Endothelial cell of umbilical vein (primary cell): ENCODE measurements around the gene P2RX3. TPM values are rescaled to one million over a fixed set of nuclear protein-coding genes. Genes with fewer than 3 reads are reported as not detected.

Experiments used
- BruUV-seq: library from RNA; stranded (reverse); fragments of 400-500 nt; replicated peaks from 2 replicates; lab custom pipeline; 2021; lab: Mats Ljungman, UMichigan
- CTCF ChIA-PET: fragments of 300-600, 350-600 bp; sonication (Branson Sonifier 250); formaldehyde crosslinking; loops from one replicate; lab custom pipeline; 2021; ENCODE audit warnings: antibody characterized with exemption, inconsistent platforms; lab: Charles Lee
- POLR2A ChIA-PET: fragments of 300-600, 350-600 bp; sonication (Branson Sonifier 250); formaldehyde crosslinking; loops from one replicate; lab custom pipeline; 2021; ENCODE audit warnings: antibody characterized with exemption, inconsistent platforms; lab: Charles Lee
- DNase-seq: peaks from one replicate; pipeline ENCODE4 v3.0.0-alpha.2; 2011; ENCODE audit warnings: low read depth, low spot score
- FAIRE-seq: peaks from 2 replicates; lab custom pipeline; 2011; peaks lifted over from hg19 to GRCh38; lab: Jason Lieb, UNC
- H2AFZ ChIP-seq: 2 replicates; pipeline ENCODE4 v1.6.0; 2012; ENCODE audit warnings: low read depth, low read length, control low read depth, inconsistent platforms
- H3K27ac ChIP-seq: 2 replicates; pipeline ENCODE4 v1.5.1; 2011; ENCODE audit warnings: low read depth, mild to moderate bottlenecking, control low read depth, low read length, moderate library complexity; ENCODE audit not compliant: insufficient read depth
- H3K27me3 ChIP-seq, 2 experiments: 2 replicates each; pipeline versions ENCODE4 v1.6.0 to v1.6.1; 2011; ENCODE audit warnings: low read length in 2 of 2, mixed read lengths in 1 of 2; ENCODE audit not compliant: control insufficient read depth in 2 of 2, insufficient read depth in 2 of 2
- H3K36me3 ChIP-seq, 2 experiments: 2 replicates in 1 of 2; 3 replicates in 1 of 2; pipeline ENCODE4 v1.5.1; 2011; ENCODE audit warnings: low read length in 2 of 2, mild to moderate bottlenecking in 1 of 2, moderate library complexity in 1 of 2; ENCODE audit not compliant: control insufficient read depth in 2 of 2, insufficient read depth in 2 of 2; ENCODE audit errors: extremely low read depth in 1 of 2
- H3K4me1 ChIP-seq: 3 replicates; pipeline ENCODE4 v1.5.1; 2011; ENCODE audit warnings: mild to moderate bottlenecking, low read length; ENCODE audit not compliant: control insufficient read depth, insufficient read depth; ENCODE audit errors: extremely low read depth
- H3K4me2 ChIP-seq: 2 replicates; pipeline ENCODE4 v1.6.1; 2011; ENCODE audit warnings: low read length, control low read depth, mixed read lengths; ENCODE audit not compliant: insufficient read depth
- H3K4me3 ChIP-seq, 3 experiments: fragments of 200-600 bp in 1 of 3; sonication (generic), shearing (Covaris generic) in 1 of 3; replicated peaks in 1 of 3; 2 replicates each; pipeline ENCODE4 v1.5.1; 2011 to 2016; ENCODE audit warnings: control low read depth in 3 of 3, low read length in 3 of 3, mild to moderate bottlenecking in 2 of 3, inconsistent platforms in 1 of 3, low read depth in 1 of 3, moderate library complexity in 1 of 3; ENCODE audit not compliant: insufficient read depth in 1 of 3
- H3K79me2 ChIP-seq: 2 replicates; pipeline ENCODE4 v1.6.0; 2012; ENCODE audit warnings: low read length, inconsistent platforms; ENCODE audit not compliant: control insufficient read depth, insufficient read depth
- H3K9ac ChIP-seq: replicated peaks from 2 replicates; pipeline ENCODE3; 2011; ENCODE audit warnings: low read length, control low read depth; ENCODE audit not compliant: insufficient read depth; ENCODE audit errors: extremely low read depth
- H3K9me1 ChIP-seq: replicated peaks from 3 replicates; pipeline ENCODE4 v1.6.0; 2011; ENCODE audit warnings: mild to moderate bottlenecking, low read length; ENCODE audit not compliant: control insufficient read depth, insufficient read depth; ENCODE audit errors: extremely low read depth
- H3K9me3 ChIP-seq: replicated peaks from 2 replicates; pipeline ENCODE4 v1.5.1; 2012; ENCODE audit warnings: low read length, inconsistent platforms; ENCODE audit not compliant: control insufficient read depth, insufficient read depth
- H4K20me1 ChIP-seq: replicated peaks from 2 replicates; pipeline ENCODE3; 2011; ENCODE audit warnings: mild to moderate bottlenecking, low read length; ENCODE audit not compliant: control insufficient read depth, insufficient read depth; ENCODE audit errors: extremely low read depth
- EZH2 ChIP-seq: IDR thresholded peaks from 2 replicates; pipeline ENCODE4 v1.6.1; 2012; ENCODE audit warnings: borderline replicate concordance, low read depth, mild to moderate bottlenecking, moderate library complexity, low read length, inconsistent platforms; ENCODE audit not compliant: severe bottlenecking
- FOS ChIP-seq: IDR thresholded peaks from 2 replicates; pipeline ENCODE4 v1.6.1; 2011; ENCODE audit warnings: mild to moderate bottlenecking, low read length, moderate library complexity, borderline replicate concordance; ENCODE audit not compliant: insufficient read depth
- GATA2 ChIP-seq: IDR thresholded peaks from 2 replicates; pipeline ENCODE4 v1.7.0; 2011; ENCODE audit warnings: low read depth, mild to moderate bottlenecking, moderate library complexity, mixed read lengths, low read length; ENCODE audit not compliant: insufficient read length, insufficient read depth
- JUN ChIP-seq: IDR thresholded peaks from 2 replicates; pipeline ENCODE4 v1.6.1; 2011; ENCODE audit warnings: borderline replicate concordance, low read depth; ENCODE audit not compliant: insufficient read length, insufficient read depth
- MYC ChIP-seq: IDR thresholded peaks from one replicate; pipeline ENCODE4 v1.6.1; 2011; ENCODE audit warnings: mild to moderate bottlenecking, low read depth, low read length
- POLR2A ChIP-seq: IDR thresholded peaks from 2 replicates; pipeline ENCODE4 v1.6.1; 2012; ENCODE audit warnings: low read depth, mild to moderate bottlenecking, control low read depth, low read length
- POLR2AphosphoS5 ChIP-seq: IDR thresholded peaks from 2 replicates; pipeline ENCODE4 v1.6.1; 2012; ENCODE audit warnings: low read depth, mild to moderate bottlenecking, control low read depth, low read length, moderate library complexity; ENCODE audit not compliant: insufficient read depth
- dilution Hi-C: fragments of 300-500 bp; cut with MboI; formaldehyde crosslinking; loops from one replicate; pipeline ENCODE4 v1.15.0; 2019; ENCODE audit warnings: low sequenced_read_pairs; ENCODE audit not compliant: extremely low pct_ligation_motif_present
- intact Hi-C: fragments of 100-400 bp; cut with micrococcal nuclease; formaldehyde crosslinking; loops from one replicate; pipeline ENCODE4 v1.10.0; 2022
- polyA plus RNA-seq, 4 experiments: library from polyadenylated mRNA; depleted of rRNA in 3 of 4; stranded (reverse) in 3 of 4; unstranded in 1 of 4; fragments of >200 nt; gene quantifications; 2 replicates each; pipeline versions ENCODE4 v1.2.1 to v1.2.3, GENCODE V29; 2011 to 2012; ENCODE audit warnings: missing spikeins in 1 of 4
- total RNA-seq: library from RNA; stranded (reverse); gene quantifications from 2 replicates; pipeline ENCODE4 v1.2.3, GENCODE V29; 2021
- TF ChIP-seq, protein P1 (sequence below), 2 donors: IDR thresholded peaks; 1 replicate in 1 of 2; 2 replicates in 1 of 2; pipeline ENCODE4 v1.5.1; 2011; ENCODE audit warnings: low read length in 2 of 2, mild to moderate bottlenecking in 2 of 2, moderate library complexity in 2 of 2, control low read depth in 1 of 2, inconsistent platforms in 1 of 2, low read depth in 1 of 2; ENCODE audit not compliant: insufficient read depth in 1 of 2; ENCODE audit errors: extremely low read depth in 1 of 2
- TF ChIP-seq, protein P2 (sequence below): IDR thresholded peaks from 2 replicates; pipeline ENCODE4 v1.6.1; 2011; ENCODE audit not compliant: insufficient read depth, insufficient read length

Gene P2RX3
- total and polyA plus RNA-seq, 2 donors (not counting 3 experiments of a cell fraction or from before 2014, with no cell fraction given): not detected

DNA sequence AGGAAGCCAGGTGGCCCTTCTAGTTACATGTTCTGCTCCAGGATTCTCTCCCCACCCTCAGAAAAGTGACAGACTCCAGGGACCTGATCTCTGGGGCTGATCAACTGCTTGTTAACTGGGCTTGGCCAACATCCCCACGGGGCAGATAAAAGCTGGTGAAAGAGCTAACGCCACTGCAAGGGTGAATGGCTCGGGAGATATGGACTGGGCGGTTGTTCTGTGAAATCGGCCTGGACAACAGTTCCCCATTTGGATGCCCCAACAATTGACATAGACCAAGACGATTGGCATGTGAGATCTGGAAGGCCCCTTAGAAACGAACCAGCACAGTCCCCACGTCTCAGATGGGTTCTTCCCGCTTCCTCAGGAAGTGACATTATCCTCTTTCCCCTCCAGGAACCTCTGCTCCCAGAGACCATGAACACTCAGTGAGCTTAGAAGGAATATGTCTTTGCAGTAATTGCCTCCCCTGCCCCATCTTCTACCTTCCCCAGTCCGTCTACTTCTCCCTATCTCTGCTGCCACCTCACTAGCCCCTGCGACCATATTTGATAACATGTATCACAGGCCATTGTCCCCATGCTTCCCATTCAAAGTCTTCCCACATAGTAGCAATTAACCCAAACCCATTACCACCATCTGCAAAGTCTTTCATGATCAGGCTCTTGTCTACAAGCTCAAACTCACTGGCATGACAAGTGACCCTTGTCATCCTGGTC, 57.9 kb downstream of the P2RX3 start:
- Histone ChIP-seq H3K79me2 (no peaks in the 10 kb centered on the region), H3K4me2 (no peak overlapping the region), H3K27ac (no peak overlapping the region), H3K4me1 (peaks cover 7% of the 10 kb centered on the region), H3K9me1 (no peaks in the 10 kb centered on the region), H4K20me1 (no peaks in the 10 kb centered on the region), H3K9me3 (no peaks in the 10 kb centered on the region), H3K36me3 (no peaks in the 10 kb centered on the region), H3K9ac (no peak overlapping the region), H2AFZ (no peak overlapping the region), H3K27me3 (peaks cover 0 to 12% of the 10 kb centered on the region in 2 experiments), H3K4me3 (no peak overlapping the region)
- CTCF ChIA-PET: no interaction called here
- TF ChIP-seq MYC: no peak
- TF ChIP-seq FOS: no peak
- TF ChIP-seq EZH2: no peak
- TF ChIP-seq, protein P1, sequence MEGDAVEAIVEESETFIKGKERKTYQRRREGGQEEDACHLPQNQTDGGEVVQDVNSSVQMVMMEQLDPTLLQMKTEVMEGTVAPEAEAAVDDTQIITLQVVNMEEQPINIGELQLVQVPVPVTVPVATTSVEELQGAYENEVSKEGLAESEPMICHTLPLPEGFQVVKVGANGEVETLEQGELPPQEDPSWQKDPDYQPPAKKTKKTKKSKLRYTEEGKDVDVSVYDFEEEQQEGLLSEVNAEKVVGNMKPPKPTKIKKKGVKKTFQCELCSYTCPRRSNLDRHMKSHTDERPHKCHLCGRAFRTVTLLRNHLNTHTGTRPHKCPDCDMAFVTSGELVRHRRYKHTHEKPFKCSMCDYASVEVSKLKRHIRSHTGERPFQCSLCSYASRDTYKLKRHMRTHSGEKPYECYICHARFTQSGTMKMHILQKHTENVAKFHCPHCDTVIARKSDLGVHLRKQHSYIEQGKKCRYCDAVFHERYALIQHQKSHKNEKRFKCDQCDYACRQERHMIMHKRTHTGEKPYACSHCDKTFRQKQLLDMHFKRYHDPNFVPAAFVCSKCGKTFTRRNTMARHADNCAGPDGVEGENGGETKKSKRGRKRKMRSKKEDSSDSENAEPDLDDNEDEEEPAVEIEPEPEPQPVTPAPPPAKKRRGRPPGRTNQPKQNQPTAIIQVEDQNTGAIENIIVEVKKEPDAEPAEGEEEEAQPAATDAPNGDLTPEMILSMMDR (IDR thresholded peaks at IDR 0.05; ENCODE audit: extremely low read depth in 1 of 2, insufficient read depth in 1 of 2, low read depth in 1 of 2, low read length in 2 of 2): no peak
- TF ChIP-seq, protein P2, sequence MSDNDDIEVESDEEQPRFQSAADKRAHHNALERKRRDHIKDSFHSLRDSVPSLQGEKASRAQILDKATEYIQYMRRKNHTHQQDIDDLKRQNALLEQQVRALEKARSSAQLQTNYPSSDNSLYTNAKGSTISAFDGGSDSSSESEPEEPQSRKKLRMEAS: no peak
- no peak for TF ChIP-seq POLR2A
- no peak for TF ChIP-seq JUN
- no peak for TF ChIP-seq POLR2AphosphoS5
- no peak for TF ChIP-seq GATA2
- dilution Hi-C loops: no loop called here
- intact Hi-C loops: no loop called here
- BruUV-seq: no TSS peak
- no peak for FAIRE-seq
- no peak for DNase-seq
- POLR2A ChIA-PET: no interaction called here
